Ascending aorta (tissue), 2 donors: ENCODE measurements around the gene DDIT3. TPM values are rescaled to one million over a fixed set of nuclear protein-coding genes. Genes with fewer than 3 reads are reported as not detected.

Experiments used
- DNase-seq, 2 donors: peaks; one replicate each; pipeline ENCODE4 v3.0.0-alpha.2; 2019; ENCODE audit warnings: low spot score in 2 of 2
- H3K27ac ChIP-seq, 2 donors: fragments of 200-600 bp; sonication (generic); one replicate each; pipeline ENCODE4 v1.5.1; 2016 to 2017; ENCODE audit warnings: mild to moderate bottlenecking in 1 of 2
- H3K27me3 ChIP-seq: fragments of 200-600 bp; sonication (generic); one replicate; pipeline ENCODE4 v1.5.1; 2017
- H3K36me3 ChIP-seq, 2 donors: fragments of 200-600 bp; sonication (generic); one replicate each; pipeline ENCODE4 v1.5.1; 2016
- H3K4me1 ChIP-seq, 2 donors: fragments of 200-600 bp; sonication (generic); one replicate each; pipeline ENCODE4 v1.5.1; 2016 to 2017; ENCODE audit warnings: mild to moderate bottlenecking in 1 of 2
- H3K4me3 ChIP-seq, 2 donors: fragments of 200-600 bp; sonication (generic); one replicate each; pipeline ENCODE4 v1.5.1; 2016 to 2017; ENCODE audit warnings: mild to moderate bottlenecking in 1 of 2
- H3K9me3 ChIP-seq, 2 donors: fragments of 200-600 bp; sonication (generic); one replicate each; pipeline ENCODE4 v1.5.1; 2016
- CTCF ChIP-seq, 3 experiments: fragments of 200-600 bp in 2 of 3; fragments of 450-650 bp in 1 of 3; sonication (generic) in 2 of 3; IDR thresholded peaks; one replicate each; pipeline ENCODE4 v1.5.1; 2016 to 2019; ENCODE audit warnings: antibody characterized with exemption in 3 of 3, mild to moderate bottlenecking in 1 of 3, moderate library complexity in 1 of 3
- intact Hi-C: fragments of 100-400 bp; cut with DNase I; formaldehyde crosslinking; loops from one replicate; pipeline ENCODE4 v1.15.1; 2023
- total RNA-seq: library from RNA; depleted of rRNA; stranded (reverse); fragments of >200 nt; gene quantifications from one replicate; pipeline ENCODE4 v1.1.0, GENCODE V29; 2016

DDIT3 gene
- total RNA-seq, 1 donor from 2014 or later, result 0.64 TPM

- no peak for TF ChIP-seq CTCF (IDR thresholded peaks at IDR 0.05)
- no peak for DNase-seq
- Histone ChIP-seq H3K9me3 (no peaks in the 10 kb centered on the region), H3K4me3 (peak overlapping the region; percentile 31 to 65), H3K36me3 (no peaks in the 10 kb centered on the region), H3K27ac (no peak overlapping the region), H3K27me3 (peaks cover 7% of the 10 kb centered on the region), H3K4me1 (peaks cover 11 to 13% of the 10 kb centered on the region in 2 donors)
- intact Hi-C loops, result no loop called here
Measured at GRCh38 chr12:57475271-57476161, 44.8 kb downstream of the DDIT3 start.

GRCh38 chr12:57474862-57475261 lies 45.5 kb downstream of the DDIT3 start:
- no peak for TF ChIP-seq CTCF (IDR thresholded peaks at IDR 0.05)
- peaks cover 7% of the 10 kb centered on the region for H3K27me3 ChIP-seq
- H3K4me1 ChIP-seq, result peaks cover 11 to 13% of the 10 kb centered on the region in 2 donors
- DNase-seq, result no peak
- peak overlapping the region in 1 of 2 donors; percentile 65 for H3K4me3 ChIP-seq
- intact Hi-C loops, result no loop called here
- no peaks in the 10 kb centered on the region for H3K9me3 ChIP-seq
- H3K36me3 ChIP-seq, result no peaks in the 10 kb centered on the region
- no peak overlapping the region for H3K27ac ChIP-seq

- Histone ChIP-seq H3K27me3 (peaks cover 7% of the 10 kb centered on the region), H3K9me3 (no peaks in the 10 kb centered on the region), H3K4me1 (peaks cover 11 to 13% of the 10 kb centered on the region in 2 donors), H3K36me3 (no peaks in the 10 kb centered on the region), H3K4me3 (no peak overlapping the region), H3K27ac (no peak overlapping the region)
- no peak for TF ChIP-seq CTCF (IDR thresholded peaks at IDR 0.05)
- DNase-seq, result no peak
- intact Hi-C loops, result no loop called here
Measured at GRCh38 chr12:57474430-57474829, 45.9 kb downstream of the DDIT3 start.

GRCh38 chr12:57473886-57474285 lies 46.4 kb downstream of the DDIT3 start:
- peaks cover 11 to 13% of the 10 kb centered on the region in 2 donors for H3K4me1 ChIP-seq
- H3K27ac ChIP-seq, result no peak overlapping the region
- no peak for TF ChIP-seq CTCF (IDR thresholded peaks at IDR 0.05)
- H3K4me3 ChIP-seq, result no peak overlapping the region
- H3K36me3 ChIP-seq, result no peaks in the 10 kb centered on the region
- no peak for DNase-seq
- intact Hi-C loops, result no loop called here
- H3K9me3 ChIP-seq, result no peaks in the 10 kb centered on the region
- peaks cover 7% of the 10 kb centered on the region for H3K27me3 ChIP-seq

GRCh38 chr12:57473392-57473791 lies 46.9 kb downstream of the DDIT3 start:
- Histone ChIP-seq H3K4me1 (peaks cover 11 to 13% of the 10 kb centered on the region in 2 donors), H3K4me3 (no peak overlapping the region), H3K27me3 (peaks cover 7% of the 10 kb centered on the region), H3K27ac (no peak overlapping the region), H3K36me3 (no peaks in the 10 kb centered on the region), H3K9me3 (no peaks in the 10 kb centered on the region)
- DNase-seq, result no peak
- intact Hi-C loops, result no loop called here
- no peak for TF ChIP-seq CTCF (IDR thresholded peaks at IDR 0.05)
